ENCODE data around the gene AGMAT. TPM values are rescaled to one million over a fixed set of nuclear protein-coding genes. Genes with fewer than 3 reads are reported as not detected.

The AGMAT gene
- polyA plus RNA-seq, 1 donor from 2014 or later: 11.8 TPM

DNA sequence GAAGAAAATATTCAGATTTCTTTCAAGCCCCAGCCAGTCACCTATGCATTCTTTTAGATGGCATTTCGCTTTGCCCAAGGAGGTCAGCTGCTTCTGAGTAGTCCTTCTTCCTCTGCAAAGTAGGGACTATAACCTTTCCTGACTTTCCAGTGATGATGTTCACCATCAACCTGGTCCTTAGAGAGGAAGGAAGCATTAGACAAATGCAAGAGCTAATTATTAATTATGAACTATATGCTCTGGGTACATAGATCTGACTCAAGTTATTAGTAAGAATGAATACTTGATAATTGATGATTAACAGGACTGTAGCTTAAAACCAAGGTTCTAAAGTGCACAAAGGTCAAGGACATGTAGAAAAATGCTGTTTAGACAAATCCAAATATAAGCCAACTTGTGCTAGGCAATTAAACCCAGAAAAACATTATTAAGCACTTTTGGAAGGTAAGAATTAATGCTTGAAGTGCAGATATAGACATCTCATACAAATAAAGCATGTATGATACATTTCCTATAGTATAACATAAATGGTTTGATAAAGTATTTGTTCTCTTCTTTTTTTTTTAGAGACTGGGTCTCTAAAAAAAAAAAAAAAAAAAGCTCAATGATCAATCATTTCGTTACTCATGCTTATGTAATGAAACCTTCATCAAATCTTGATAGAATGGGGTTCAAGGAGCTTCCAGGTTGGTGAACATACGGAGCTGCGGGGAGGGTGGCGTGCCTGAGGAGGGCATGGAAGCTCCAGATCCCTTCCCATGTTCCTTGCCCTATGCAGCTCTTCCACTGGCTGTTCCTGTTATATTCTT, 11.2 kb upstream of the AGMAT start:
- H3K4me1 Mint-ChIP-seq: peaks cover 0 to 2% (median 0%) of the 10 kb centered on the region in 3 donors
- no peaks in the 10 kb centered on the region for H3K9me3 Mint-ChIP-seq
- no peaks in the 10 kb centered on the region for H3K36me3 Mint-ChIP-seq
- no peak overlapping the region for H3K4me3 Mint-ChIP-seq
- no peaks in the 10 kb centered on the region for H3K27me3 Mint-ChIP-seq
- peak overlapping the region in 1 of 3 donors; percentile 47 for H3K27ac Mint-ChIP-seq

DNA sequence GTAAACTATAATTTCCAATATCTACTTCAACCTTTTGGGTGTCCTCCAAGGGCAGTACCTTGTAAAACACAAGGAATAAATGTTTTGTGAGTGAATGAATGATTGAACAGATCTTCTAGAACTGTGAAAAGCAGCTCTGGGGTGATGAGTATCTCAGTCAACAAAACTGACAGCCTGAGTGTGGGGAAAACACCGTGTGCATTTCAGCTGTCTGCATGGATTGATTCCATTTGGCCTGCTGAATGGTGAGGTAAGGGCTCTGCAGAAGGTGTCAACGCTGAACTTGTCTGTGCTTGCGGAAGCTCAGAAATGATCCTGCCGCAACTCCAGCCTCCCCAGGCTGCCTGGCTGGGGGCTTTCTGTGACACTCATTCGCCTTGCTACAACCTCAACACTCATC, 7.4 kb upstream of the AGMAT start:
- H3K27me3 Mint-ChIP-seq: no peaks in the 10 kb centered on the region

DNA sequence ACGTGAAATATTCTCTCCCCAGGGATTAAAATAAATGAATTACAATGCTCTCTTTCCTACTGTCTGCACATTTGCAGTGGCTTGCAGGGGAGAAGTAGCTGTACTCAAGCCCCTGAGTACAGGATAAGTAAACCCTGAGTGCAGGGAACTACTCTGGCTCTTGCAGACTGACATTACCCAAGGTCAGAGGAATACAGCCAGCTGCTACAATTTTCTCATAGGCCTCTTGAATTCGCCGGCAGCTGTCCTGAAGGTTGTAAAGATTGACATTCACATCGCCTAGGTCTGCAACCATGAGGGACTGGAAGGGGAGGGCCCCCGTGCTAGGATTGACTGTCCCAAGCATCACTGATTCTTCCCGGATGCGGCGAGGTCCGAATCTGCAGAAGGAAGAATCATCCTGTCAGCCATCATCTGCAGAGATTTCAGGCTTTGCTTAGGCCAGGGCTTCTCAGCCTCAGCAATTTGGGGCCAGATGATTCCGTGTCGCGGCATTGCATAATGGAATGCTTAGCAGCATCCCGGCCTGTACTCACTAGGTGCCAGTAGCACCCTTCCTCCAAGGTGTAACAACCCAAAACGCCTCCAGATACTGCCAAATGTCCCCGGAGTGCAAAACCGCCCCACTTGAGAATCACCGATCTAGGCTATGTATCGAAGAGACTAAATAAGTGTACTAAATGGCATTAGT, 1.7 kb downstream of the AGMAT start:
- Mint-ChIP-seq H3K9me3 (peaks cover 0 to 2% (median 0%) of the 10 kb centered on the region in 3 donors), H3K4me3 (peak overlapping the region; percentile 59 to 89 (median 82)), H3K27ac (no peak overlapping the region), H3K4me1 (peaks cover 23 to 27% (median 25%) of the 10 kb centered on the region in 3 donors), H3K36me3 (no peaks in the 10 kb centered on the region), H3K27me3 (no peaks in the 10 kb centered on the region)

More for the DNA sequence above, 7.4 kb upstream of the AGMAT start:
- H3K4me1 Mint-ChIP-seq: peaks cover 0 to 2% (median 0%) of the 10 kb centered on the region in 3 donors
- peaks cover 2% of the 10 kb centered on the region for H3K36me3 Mint-ChIP-seq
- no peak overlapping the region for H3K4me3 Mint-ChIP-seq
- H3K9me3 Mint-ChIP-seq: peaks cover 0 to 2% (median 0%) of the 10 kb centered on the region in 3 donors
- H3K27ac Mint-ChIP-seq: no peak overlapping the region

DNA sequence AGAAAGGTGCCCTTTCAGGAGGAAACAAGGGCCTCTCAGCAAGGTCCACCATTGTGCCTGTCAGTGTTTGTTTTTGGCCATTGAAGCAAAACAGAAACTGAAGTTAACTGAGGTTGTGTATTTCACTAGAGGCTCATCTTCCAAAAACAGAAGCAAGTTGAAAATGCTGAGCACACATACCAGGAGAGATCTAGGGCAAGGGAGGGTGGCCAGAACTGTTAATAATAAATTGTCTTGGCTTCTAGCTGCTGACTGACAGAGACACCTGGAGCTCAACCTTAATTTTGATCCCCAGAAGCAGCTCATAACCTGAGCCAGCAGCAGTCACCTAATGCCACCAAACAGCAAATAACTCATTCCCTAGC, 5.2 kb downstream of the AGMAT start:
- Mint-ChIP-seq H3K9me3 (no peaks in the 10 kb centered on the region), H3K4me3 (peak overlapping the region; percentile 17 to 94 (median 64)), H3K36me3 (peaks cover 1% of the 10 kb centered on the region), H3K27me3 (no peaks in the 10 kb centered on the region), H3K4me1 (peaks cover 26 to 29% (median 27%) of the 10 kb centered on the region in 3 donors), H3K27ac (peak overlapping the region; percentile 89 to 94 (median 91))

DNA sequence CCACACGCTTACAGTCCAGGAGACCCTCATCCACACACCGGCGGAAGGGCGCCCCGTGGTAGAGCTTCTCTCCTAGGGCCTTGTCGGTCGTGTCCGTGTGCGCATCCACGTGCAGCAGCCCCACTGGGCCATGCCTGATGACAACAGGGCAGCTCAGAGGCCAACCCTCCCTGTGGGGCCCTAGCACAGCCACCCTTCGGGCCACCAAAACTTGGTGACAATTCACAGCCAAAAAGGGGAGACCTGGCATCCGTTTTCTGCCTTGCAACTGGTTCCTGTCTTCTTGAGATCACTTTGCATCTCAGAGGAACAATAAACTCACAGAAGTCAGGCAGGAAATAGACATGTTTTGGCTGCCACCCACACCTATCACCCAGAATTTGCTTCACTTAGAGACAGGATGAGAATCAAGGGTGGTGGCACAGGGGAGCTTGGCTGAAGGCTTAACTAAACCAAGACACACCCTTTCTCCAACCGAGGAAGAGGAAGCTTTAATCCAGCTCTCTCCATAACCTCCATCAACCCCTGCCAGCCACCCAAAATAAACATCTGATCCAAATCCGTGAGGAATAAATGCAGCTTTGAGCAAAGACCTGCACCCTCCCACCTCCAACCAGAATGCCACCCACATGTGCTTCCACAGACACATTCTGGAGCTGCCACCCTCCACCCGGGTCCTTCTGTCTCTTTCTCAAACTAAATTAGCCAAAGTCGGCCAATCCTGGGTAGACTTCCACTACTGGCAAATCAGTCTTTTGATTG, 5.7 kb downstream of the AGMAT start:
- H3K27me3 Mint-ChIP-seq: no peaks in the 10 kb centered on the region
- no peaks in the 10 kb centered on the region for H3K9me3 Mint-ChIP-seq
- peak overlapping the region; percentile 17 to 94 (median 64) for H3K4me3 Mint-ChIP-seq
- peak overlapping the region; percentile 89 to 94 (median 91) for H3K27ac Mint-ChIP-seq
- peaks cover 27 to 29% (median 27%) of the 10 kb centered on the region in 3 donors for H3K4me1 Mint-ChIP-seq
- H3K36me3 Mint-ChIP-seq: peaks cover 5% of the 10 kb centered on the region

DNA sequence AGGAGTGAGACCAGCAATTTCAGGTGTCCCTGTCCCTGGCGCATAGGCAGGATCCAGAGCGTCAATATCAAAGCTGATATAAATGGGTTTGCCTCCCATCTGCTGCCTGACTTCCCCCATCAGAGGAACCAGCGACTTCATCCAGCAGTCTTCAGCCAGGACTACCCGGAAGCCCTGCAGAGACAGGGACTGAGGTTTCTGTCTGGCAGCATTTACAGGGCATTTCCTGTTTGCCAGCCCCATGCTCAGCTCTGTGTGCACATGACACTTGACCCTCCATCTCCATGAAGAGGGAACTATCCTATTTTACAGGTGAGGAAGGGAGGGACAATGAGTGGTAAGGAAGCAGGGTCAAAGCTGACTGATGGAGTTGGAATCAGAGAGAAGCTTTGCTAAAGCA, 7.2 kb downstream of the AGMAT start:
- Mint-ChIP-seq H3K27me3 (no peaks in the 10 kb centered on the region), H3K4me3 (peak overlapping the region in 3 of 4 donors; percentile 9 to 74 (median 47)), H3K27ac (peak overlapping the region in 1 of 3 donors; percentile 73), H3K36me3 (peaks cover 8% of the 10 kb centered on the region), H3K4me1 (peaks cover 22 to 32% (median 27%) of the 10 kb centered on the region in 3 donors), H3K9me3 (no peaks in the 10 kb centered on the region)

DNA sequence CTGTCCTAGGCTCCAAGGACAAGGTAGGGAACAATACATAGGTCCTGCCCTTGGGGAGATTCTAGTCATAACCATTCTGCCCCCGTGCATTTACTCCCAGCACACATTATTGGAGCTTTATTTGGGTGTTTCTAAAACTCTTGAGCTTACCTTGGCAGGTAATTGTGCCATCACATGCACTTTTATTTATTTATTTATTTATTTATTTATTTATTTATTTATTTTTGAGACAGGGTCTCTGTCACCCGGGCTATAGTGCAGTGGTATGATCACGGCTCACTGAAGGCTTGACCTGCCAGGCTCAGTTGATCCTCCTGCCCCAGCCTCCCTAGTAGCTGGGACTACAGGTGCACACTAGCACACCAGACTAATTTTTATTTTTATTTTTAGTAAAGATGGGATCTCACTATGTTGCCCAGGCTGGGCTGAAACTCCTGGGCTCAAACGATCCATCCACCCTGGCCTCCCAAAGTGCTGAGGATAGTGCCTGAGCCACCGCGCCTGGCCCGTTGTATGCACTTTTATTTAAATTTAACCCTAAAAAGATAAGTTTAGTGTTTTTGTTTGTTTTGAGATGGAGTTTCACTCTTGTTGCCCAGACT, 9.2 kb downstream of the AGMAT start:
- no peaks in the 10 kb centered on the region for H3K27me3 Mint-ChIP-seq
- no peaks in the 10 kb centered on the region for H3K9me3 Mint-ChIP-seq
- no peak overlapping the region for H3K27ac Mint-ChIP-seq
- peaks cover 10% of the 10 kb centered on the region for H3K36me3 Mint-ChIP-seq
- H3K4me3 Mint-ChIP-seq: no peak overlapping the region
- peaks cover 34 to 45% (median 42%) of the 10 kb centered on the region in 3 donors for H3K4me1 Mint-ChIP-seq

DNA sequence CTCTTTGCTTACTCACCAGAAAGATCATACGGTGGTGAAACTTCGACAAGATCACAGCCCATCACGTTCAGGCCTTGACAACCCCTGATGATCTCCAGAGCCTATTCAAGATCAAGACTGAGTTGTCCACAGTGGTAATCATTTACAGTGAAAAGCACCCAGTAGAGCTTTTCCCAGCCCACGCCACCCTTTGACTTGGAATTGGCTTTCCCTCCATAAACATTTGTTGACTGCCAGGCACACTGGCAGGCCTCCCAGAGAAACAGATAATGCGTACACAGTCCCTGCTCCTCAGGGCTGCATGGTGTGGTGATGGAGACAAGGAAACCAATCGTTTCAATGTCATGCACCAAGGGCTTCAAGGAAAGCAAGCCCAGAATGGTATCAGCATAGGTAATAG, 10.1 kb downstream of the AGMAT start:
- Mint-ChIP-seq H3K4me3 (no peak overlapping the region), H3K36me3 (peaks cover 10% of the 10 kb centered on the region), H3K27ac (peak overlapping the region in 1 of 3 donors; percentile 43), H3K9me3 (no peaks in the 10 kb centered on the region), H3K4me1 (peaks cover 35 to 44% (median 43%) of the 10 kb centered on the region in 3 donors), H3K27me3 (no peaks in the 10 kb centered on the region)

DNA sequence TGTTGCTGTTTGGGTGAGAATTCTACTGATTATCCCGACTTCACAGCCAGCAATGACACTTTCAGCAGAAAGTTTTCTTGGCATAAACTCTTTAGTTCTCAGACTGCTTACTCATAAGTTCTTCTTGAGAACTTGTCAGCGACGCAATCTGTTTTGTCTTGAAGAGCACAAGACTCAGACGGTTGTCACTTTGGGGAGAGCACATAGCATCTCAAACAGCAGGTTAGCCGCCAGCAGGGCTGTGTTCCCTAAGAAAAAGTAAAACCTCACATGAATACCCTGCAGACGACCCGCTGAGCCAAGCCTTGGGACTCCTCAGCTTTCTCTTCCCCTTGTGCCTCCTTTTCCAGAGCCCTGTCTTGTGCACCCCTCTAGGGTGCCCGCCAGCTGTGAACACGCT, 11.4 kb downstream of the AGMAT start:
- H3K4me3 Mint-ChIP-seq: peak overlapping the region in 2 of 4 donors; percentile 66
- no peaks in the 10 kb centered on the region for H3K27me3 Mint-ChIP-seq
- no peaks in the 10 kb centered on the region for H3K9me3 Mint-ChIP-seq
- H3K36me3 Mint-ChIP-seq: peaks cover 14% of the 10 kb centered on the region
- peak overlapping the region; percentile 11 to 72 (median 39) for H3K27ac Mint-ChIP-seq
- H3K4me1 Mint-ChIP-seq: peaks cover 23 to 33% (median 32%) of the 10 kb centered on the region in 3 donors

DNA sequence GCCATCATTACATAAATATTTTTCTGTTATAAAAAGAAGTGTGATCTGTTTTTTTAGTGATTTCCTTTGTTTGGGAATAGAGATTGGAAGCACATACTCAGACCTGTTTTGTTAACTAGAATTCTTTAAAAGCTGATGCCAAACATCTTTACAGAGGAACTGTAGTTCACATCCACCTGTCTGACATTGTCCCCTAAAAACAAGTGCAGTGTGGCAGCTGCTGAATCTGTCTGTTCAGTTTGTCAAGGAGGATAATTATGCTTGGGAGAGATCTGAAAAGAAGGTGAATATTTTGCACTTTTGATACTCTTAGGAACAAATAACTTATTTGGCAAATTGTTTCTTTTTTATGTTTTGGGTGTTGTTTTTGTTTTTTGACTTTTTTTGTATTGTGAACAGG, 13.6 kb downstream of the AGMAT start:
- H3K27ac Mint-ChIP-seq: peak overlapping the region; percentile 72 to 91 (median 85)
- H3K4me3 Mint-ChIP-seq: peak overlapping the region in 3 of 4 donors; percentile 24 to 88 (median 75)
- H3K9me3 Mint-ChIP-seq: no peaks in the 10 kb centered on the region
- no peaks in the 10 kb centered on the region for H3K27me3 Mint-ChIP-seq
- peaks cover 15 to 26% (median 25%) of the 10 kb centered on the region in 3 donors for H3K4me1 Mint-ChIP-seq
- peaks cover 18% of the 10 kb centered on the region for H3K36me3 Mint-ChIP-seq

DNA sequence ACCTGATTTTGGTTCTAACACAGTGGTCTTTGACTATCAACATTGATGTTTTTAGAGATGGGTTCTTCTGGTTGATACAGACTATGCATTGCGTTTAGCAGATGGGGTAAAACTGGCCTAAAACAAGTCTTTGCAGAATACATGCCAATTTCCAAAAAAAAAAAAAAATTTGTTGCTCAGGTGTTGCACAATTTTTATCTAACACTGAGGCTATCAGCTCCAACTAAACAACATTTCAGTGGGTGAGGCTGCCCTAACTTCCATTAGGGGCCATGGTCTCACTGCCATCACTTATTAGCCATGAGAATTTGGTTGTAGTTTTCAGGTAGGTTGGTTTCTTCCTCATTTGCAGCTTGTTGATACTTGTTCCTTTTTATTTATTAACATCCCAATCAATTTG, 14.0 kb downstream of the AGMAT start:
- peaks cover 15 to 28% (median 25%) of the 10 kb centered on the region in 3 donors for H3K4me1 Mint-ChIP-seq
- no peaks in the 10 kb centered on the region for H3K27me3 Mint-ChIP-seq
- H3K9me3 Mint-ChIP-seq: no peaks in the 10 kb centered on the region
- H3K4me3 Mint-ChIP-seq: peak overlapping the region in 3 of 4 donors; percentile 24 to 88 (median 75)
- peaks cover 18% of the 10 kb centered on the region for H3K36me3 Mint-ChIP-seq
- peak overlapping the region; percentile 72 to 91 (median 85) for H3K27ac Mint-ChIP-seq

DNA sequence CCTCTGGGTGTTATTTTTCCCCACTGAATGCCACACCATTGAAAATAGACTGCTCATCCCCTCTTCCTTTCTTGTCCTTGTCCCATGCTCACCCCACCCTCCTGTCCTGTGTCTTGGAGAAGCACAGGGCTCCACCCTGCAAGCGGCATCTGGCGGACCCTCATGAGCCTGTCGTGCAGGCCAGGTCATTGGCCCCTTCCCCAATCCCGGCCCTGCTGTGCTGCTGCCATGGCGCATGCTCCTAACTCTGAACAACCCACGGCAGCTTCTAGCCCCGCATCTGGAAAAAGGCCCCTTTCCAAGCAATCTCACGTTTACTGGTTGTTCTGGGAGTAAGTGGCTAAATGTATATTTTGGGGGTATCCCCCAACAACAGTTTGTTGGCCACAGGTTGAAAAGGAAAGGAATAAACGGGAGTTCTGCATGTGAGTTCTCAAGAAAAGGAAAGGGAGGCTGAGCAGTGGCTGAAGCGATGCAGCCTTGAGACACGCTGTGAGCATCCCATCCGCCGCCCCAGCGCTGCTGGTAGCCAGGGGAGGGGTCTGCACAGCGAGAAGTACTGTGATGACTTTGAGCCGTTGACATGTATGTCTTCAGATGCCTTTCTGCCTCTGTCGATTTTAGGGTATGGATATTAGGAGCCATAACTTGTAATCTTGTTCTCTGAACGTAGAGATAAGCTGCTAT, 16.3 kb downstream of the AGMAT start:
- Mint-ChIP-seq H3K27me3 (peaks cover 2% of the 10 kb centered on the region), H3K9me3 (no peaks in the 10 kb centered on the region), H3K4me3 (no peak overlapping the region), H3K36me3 (peaks cover 11% of the 10 kb centered on the region), H3K4me1 (peaks cover 22 to 31% (median 30%) of the 10 kb centered on the region in 3 donors), H3K27ac (peak overlapping the region in 1 of 3 donors; percentile 35)

DNA sequence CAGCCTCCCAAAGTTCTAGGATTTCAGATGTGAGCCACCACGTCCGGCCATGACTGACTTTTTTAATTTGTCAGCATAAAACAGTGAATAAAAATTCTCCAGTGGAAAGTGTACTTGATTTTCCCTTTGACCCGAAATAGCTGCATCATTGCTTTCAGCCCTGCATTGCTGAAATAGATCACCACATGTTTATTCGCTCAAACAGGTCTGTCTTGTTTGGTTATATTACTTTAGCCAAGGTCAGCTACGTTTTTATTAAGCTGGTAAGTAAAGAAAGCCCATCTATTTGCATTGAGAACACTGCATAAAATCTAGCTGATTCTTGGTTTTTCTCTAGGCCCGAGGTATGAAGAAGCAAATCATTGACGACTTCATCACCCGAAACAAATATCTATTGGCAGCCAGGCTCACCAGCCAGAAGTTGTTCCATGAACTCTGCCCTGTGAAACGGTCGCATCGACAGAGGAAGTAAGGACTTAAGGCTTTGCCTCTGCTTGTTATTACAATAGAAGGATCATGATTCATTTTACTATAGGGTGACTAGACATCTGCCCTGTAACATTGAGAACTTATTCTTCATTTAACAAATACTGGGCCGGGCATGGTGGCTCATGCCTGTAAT, 25.6 kb downstream of the AGMAT start:
- Mint-ChIP-seq H3K4me3 (no peak overlapping the region), H3K9me3 (no peaks in the 10 kb centered on the region), H3K27ac (no peak overlapping the region), H3K36me3 (peaks cover 7% of the 10 kb centered on the region), H3K4me1 (peaks cover 6 to 10% (median 7%) of the 10 kb centered on the region in 3 donors), H3K27me3 (peaks cover 2% of the 10 kb centered on the region)

Data from IgD-negative memory B cell (primary cell).